Measurements from ENCODE around the gene SLC7A7.
"Not testable (repeated sequence)": the region's sequence is repeated elsewhere in the genome, so short reads cannot be mapped to it uniquely, and the experiment has no call there.

Gene SLC7A7

DNA sequence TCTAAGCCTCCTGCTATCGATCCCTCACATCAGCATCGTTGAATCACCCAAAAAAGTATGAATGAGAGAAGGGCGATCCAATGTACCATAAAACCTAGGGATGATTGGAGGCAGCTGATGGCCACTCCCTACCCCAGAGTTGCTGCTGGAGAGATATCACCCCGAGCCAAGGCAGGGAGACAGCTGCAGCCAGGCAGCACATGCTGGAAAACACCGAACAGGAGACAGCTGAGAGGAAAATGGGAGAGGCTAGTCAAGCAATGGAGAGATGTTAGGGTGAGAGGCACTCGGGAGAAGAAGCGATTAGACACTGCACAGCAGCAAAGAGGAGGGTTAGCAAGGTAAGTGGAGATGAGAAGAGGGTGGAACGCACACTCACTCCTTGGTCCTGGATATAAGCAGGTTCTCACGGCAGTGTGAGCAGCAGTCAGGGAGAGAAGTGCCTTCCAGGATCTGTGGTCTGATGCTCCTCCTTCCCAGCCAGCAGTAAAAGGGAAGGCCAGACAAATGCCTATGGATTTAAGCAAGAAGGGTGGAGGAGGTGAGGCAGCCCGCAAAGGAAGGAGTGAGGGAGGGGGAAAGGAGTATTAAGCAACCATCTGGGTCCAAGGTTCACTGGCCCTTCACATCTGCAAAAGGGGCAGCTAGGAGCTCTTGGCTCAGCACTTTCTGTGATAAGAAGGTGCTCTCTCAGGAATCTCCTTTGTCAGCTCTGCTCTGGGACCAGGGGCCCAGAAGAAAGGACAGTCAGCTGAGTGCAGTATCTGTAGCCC, at the start of gene SLC7A7:
SLC7A7 (minus strand) TSS at position 495 of the 773 bp plus-strand sequence. CDS start 2,037 bp downstream, outside the sequence.
- FAIRE-seq (no peak), DNase-seq (ENCODE audit: low spot score) (peak; percentile 64)

GRCh38 chr14:22864979-22865378, 49.7 kb upstream of the SLC7A7 start:
- no peak for DNase-seq (ENCODE audit: low spot score)
- no peak for FAIRE-seq

- DNase-seq (ENCODE audit: low spot score) (no peak), FAIRE-seq (no peak)
Measured at GRCh38 chr14:22861651-22862050, 46.4 kb upstream of the SLC7A7 start.

- FAIRE-seq, result not testable (repeated sequence)
Measured at GRCh38 chr14:22860377-22860776, 45.1 kb upstream of the SLC7A7 start.

GRCh38 chr14:22856428-22856827, 41.2 kb upstream of the SLC7A7 start:
- no peak for DNase-seq (ENCODE audit: low spot score)
- FAIRE-seq, result no peak

More at GRCh38 chr14:22860377-22860776, 45.1 kb upstream of the SLC7A7 start:
- DNase-seq (ENCODE audit: low spot score), result not testable (repeated sequence)

DNA sequence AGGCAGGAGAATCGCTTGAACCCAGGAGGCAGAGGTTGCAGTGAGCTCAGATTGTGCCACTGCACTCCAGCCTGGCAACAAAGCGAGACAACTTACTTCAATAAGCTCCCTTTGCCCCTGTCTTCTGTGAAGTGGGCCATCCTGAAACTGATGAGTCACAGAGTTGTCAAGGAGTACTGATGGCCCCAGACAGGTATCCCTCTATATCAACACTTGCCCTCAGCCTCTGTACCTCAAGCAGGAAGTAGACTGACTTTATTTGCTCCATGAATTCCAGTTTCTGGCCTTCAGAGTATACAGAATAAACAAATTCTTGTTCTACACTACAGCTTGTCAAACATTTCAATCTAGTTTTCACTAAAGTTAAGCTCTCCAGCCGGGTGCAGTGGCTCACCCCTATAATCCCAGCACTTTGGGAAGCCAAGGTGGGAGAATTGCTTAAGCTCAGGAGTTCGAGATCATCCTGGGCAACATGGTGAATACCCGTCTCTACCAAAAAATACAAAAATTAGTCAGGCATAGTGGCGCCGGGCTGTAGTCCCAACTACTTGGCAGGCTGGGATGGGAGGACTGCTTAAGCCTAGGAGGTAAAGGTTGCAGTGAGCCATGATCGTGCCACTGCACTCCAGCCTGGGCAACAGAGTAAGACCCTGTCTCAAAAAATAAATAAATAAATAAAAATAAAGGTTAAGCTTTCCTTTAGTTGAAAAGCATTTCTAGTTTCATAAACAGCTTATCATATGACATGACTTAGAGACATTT, 39.9 kb upstream of the SLC7A7 start:
- FAIRE-seq, result no peak
- DNase-seq (ENCODE audit: low spot score), result no peak

GRCh38 chr14:22854296-22854695, 39.1 kb upstream of the SLC7A7 start:
- DNase-seq (ENCODE audit: low spot score); FAIRE-seq: not testable (repeated sequence)

- DNase-seq (ENCODE audit: low spot score), result peak; percentile 42
- FAIRE-seq, result no peak
Measured at GRCh38 chr14:22852940-22853767, 37.9 kb upstream of the SLC7A7 start.

DNA sequence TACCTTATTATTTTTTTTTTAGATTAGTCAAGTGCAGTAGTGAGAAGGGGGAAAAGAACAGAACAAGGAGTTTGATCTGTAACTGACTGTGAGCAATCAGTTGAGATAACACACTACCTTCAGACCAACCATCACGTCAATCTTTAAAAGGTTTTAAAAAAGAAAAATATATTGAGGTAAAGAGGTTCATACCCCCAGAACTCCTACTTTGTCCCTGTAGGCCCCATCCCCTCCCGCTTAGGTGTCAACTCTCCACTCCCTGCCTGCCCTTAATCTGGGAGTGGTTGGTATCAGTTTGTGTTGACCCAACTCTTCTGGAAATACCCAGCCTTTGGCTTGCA, 37.3 kb upstream of the SLC7A7 start:
- DNase-seq (ENCODE audit: low spot score) (peak; percentile 3), FAIRE-seq (no peak)

DNA sequence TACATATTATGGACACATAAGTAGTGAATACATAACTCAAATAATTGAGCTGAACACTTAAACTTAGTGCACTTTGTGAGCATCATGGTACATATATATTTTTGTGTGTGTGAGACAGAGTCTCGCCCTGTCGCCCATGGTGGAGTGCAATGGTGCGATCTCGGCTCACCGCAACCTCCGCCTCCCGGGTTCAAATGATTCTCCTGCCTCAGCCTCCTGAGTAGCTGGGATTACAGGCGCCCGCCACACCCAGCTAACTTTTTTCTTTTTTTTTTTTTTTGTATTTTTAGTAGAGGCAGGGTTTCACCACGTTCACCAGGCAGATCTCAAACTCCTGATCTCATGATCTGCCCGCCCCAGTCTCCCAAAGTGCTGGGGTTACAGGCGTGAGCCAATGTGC, 36.9 kb upstream of the SLC7A7 start:
- DNase-seq (ENCODE audit: low spot score); FAIRE-seq: not testable (repeated sequence)

GRCh38 chr14:22850944-22851764, 35.9 kb upstream of the SLC7A7 start:
- FAIRE-seq (peak; percentile 80), DNase-seq (ENCODE audit: low spot score) (peak; percentile 90)

- FAIRE-seq (no peak), DNase-seq (ENCODE audit: low spot score) (no peak)
Measured at GRCh38 chr14:22849212-22849819, 34.1 kb upstream of the SLC7A7 start.

GRCh38 chr14:22848351-22849164, 33.3 kb upstream of the SLC7A7 start:
- DNase-seq (ENCODE audit: low spot score), result no peak
- FAIRE-seq, result no peak

DNA sequence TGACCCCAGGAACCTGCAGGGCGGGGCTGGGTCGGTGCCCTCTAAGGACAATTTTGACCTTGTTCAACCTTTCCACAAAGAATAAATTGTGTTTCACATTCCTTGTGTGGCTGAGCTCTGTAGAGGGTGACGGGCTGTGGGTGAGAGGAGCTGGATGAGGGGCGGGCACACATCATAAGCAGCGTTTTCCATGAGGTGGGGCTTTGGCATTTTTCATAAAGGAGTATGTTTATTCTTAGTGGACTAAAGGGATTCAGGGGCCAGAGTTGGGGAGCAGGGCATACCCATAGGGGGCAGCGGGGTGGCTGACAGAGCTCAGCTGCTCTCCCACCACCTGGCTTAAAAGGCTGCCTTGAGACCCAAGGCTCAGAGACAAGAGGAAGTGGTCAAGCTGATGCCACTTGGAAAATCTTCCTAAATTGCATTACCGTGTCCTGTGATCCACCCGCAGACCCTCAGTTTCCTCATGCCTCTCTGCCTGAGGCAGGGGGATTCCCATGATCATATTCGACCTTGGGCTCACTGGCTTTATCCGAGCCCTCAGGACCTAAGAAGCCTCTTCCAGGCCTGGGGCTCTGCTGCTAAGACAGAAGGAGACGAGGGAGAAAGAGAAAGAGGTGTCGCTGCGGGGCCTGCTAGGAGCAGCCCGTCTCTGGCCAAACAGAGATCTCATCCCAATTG, 32.6 kb upstream of the SLC7A7 start:
- DNase-seq (ENCODE audit: low spot score) (no peak), FAIRE-seq (no peak)

DNA sequence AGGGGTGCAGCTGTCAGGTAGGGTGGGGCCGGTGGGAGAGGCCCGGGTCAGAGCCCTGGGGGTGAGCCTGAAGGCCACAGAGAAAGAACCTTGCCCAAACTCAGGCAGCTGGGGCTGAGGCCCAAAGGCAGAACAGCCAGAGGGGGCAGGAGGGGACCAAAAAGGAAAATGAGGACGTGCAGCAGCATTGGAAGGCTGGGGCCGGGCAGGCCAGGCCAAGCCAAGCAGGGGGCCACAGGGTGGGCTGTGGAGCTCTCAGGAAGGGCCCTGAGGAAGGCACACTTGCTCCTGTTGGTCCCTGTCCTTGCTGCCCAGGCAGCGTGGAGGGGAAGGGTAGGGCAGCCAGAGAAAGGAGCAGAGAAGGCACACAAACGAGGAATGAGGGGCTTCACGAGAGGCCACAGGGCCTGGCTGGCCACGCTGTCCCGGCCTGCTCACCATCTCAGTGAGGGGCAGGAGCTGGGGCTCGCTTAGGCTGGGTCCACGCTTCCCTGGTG, 31.6 kb upstream of the SLC7A7 start:
- DNase-seq (ENCODE audit: low spot score), result no peak

DNA sequence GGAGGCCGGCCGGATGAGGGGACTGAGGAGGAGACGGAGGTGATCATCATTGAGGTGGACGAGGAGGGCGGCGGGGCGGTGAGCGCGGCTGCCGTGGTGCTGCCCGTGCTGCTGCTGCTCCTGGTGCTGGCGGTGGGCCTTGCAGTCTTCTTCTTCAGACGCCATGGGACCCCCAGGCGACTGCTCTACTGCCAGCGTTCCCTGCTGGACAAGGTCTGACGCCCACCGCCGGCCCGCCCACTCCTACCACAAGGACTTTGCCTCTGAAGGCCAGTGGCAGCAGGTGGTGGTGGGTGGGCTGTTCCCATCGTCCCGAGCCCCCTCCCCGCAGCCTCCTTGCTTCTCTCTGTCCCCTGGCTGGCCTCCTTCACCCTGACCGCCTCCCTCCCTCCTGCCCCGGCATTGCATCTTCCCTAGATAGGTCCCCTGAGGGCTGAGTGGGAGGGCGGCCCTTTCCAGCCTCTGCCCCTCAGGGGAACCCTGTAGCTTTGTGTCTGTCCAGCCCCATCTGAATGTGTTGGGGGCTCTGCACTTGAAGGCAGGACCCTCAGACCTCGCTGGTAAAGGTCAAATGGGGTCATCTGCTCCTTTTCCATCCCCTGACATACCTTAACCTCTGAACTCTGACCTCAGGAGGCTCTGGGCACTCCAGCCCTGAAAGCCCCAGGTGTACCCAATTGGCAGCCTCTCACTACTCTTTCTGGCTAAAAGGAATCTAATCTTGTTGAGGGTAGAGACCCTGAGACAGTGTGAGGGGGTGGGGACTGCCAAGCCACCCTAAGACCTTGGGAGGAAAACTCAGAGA, 30.8 kb upstream of the SLC7A7 start:
- DNase-seq (ENCODE audit: low spot score) (no peak), FAIRE-seq (no peak)

More for the DNA sequence above, 31.6 kb upstream of the SLC7A7 start:
- no peak for FAIRE-seq

DNA sequence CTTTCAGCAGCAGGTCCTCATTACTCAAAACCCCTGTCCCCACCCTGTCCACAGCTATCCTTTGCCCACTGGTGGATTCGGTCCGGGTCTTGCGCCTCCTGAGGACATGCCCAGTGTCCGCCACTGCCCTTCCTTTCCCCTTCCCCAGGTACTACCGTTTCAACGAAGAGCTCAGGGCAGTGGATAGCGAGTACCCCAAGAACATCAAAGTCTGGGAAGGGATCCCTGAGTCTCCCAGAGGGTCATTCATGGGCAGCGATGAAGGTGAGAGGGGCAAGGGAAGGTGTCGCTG, 29.8 kb upstream of the SLC7A7 start:
- DNase-seq (ENCODE audit: low spot score), result no peak
- no peak for FAIRE-seq
